ENCODE results near the gene KCNK10.

The KCNK10 gene

DNA sequence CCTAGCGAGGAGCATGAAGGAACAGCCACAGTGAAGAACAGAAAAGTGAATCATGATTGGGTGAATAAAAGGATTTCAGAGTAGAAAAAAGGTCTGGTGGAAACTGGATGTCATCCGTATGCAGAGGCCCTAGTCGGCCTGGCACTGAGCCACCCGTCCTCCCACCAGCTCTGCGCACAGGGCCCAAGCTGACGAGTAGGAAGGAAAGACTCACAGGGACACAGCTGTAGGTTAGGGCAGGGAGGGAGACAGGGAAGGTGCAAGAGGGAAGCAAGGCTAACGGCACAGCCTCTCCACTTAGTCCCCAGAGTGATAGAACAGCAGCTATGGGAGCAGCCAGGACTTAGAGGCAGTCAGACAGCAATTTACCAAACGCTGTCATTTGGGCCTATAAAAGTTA, 112.6 kb downstream of the KCNK10 start:
- no peaks in the 10 kb centered on the region for H3K36me3 Mint-ChIP-seq (ENCODE audit: low read depth)
- no peaks in the 10 kb centered on the region for H3K9me3 Mint-ChIP-seq

GRCh38 chr14:88209273-88209672, 113.8 kb downstream of the KCNK10 start:
- H3K4me1 Mint-ChIP-seq (ENCODE audit: low read depth), result no peaks in the 10 kb centered on the region
- H3K9me3 Mint-ChIP-seq, result no peaks in the 10 kb centered on the region
- peaks cover 6% of the 10 kb centered on the region for H3K27me3 Mint-ChIP-seq
- intact Hi-C loops (cut with micrococcal nuclease), result no loop called here
- H3K27ac Mint-ChIP-seq, result no peak overlapping the region
- H3K4me3 Mint-ChIP-seq, result no peak overlapping the region
- no peaks in the 10 kb centered on the region for H3K36me3 Mint-ChIP-seq (ENCODE audit: low read depth)

More for the DNA sequence above, 112.6 kb downstream of the KCNK10 start:
- no peak overlapping the region for H3K27ac Mint-ChIP-seq
- H3K4me3 Mint-ChIP-seq, result no peak overlapping the region
- intact Hi-C loops (cut with micrococcal nuclease), result no loop called here
- H3K27me3 Mint-ChIP-seq, result peaks cover 4% of the 10 kb centered on the region
- no peaks in the 10 kb centered on the region for H3K4me1 Mint-ChIP-seq (ENCODE audit: low read depth)

DNA sequence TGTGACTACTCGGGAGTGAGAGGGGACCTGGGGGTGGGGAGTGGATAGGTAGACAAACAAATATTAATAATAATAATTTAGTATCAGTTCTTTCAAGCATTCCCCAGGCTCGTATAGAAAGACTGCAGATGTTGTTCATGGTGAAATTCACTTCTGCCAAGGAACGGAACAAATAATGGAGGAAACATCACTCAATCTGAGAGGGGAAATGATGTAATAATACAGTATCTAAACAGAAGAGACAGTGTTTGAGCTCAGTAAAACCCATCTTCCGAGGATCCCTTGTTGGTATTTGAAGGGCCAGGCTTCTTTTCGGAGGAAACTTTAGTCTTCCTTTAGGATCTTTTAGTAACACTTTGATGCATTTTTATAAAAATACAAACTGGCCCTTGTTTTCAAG, 114.2 kb downstream of the KCNK10 start:
- no peak overlapping the region for H3K27ac Mint-ChIP-seq
- intact Hi-C loops (cut with micrococcal nuclease), result no loop called here
- H3K4me1 Mint-ChIP-seq (ENCODE audit: low read depth), result no peaks in the 10 kb centered on the region
- H3K36me3 Mint-ChIP-seq (ENCODE audit: low read depth), result no peaks in the 10 kb centered on the region
- H3K4me3 Mint-ChIP-seq, result no peak overlapping the region
- peaks cover 6% of the 10 kb centered on the region for H3K27me3 Mint-ChIP-seq
- no peaks in the 10 kb centered on the region for H3K9me3 Mint-ChIP-seq

DNA sequence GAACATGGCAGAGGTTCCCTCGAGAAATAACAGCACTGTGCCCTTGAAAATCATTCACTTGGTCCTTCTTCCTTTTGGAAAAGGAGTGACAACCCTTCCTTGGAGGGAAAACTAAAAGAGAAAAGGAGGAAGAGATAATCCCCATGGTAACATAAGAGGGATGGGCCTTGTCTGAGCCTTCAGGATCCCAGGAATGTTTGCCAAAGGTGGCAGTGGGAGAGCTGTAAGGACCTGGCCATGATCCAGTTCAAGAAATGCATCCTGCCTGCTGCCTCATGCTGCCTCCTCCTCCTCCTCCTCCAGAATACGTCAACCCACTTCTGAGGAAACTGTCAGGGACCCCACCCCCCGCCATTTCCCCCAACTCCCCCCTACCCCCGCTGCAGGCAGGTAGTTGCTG, 118.8 kb downstream of the KCNK10 start:
- Mint-ChIP-seq H3K36me3 (ENCODE audit: low read depth) (no peaks in the 10 kb centered on the region), H3K9me3 (no peaks in the 10 kb centered on the region), H3K27me3 (peaks cover 15% of the 10 kb centered on the region), H3K4me3 (no peak overlapping the region), H3K4me1 (ENCODE audit: low read depth) (no peaks in the 10 kb centered on the region), H3K27ac (no peak overlapping the region)
- intact Hi-C loops (cut with micrococcal nuclease), result no loop called here

- Mint-ChIP-seq H3K4me3 (no peak overlapping the region), H3K27ac (no peak overlapping the region), H3K36me3 (ENCODE audit: low read depth) (no peaks in the 10 kb centered on the region), H3K4me1 (ENCODE audit: low read depth) (no peaks in the 10 kb centered on the region), H3K9me3 (no peaks in the 10 kb centered on the region), H3K27me3 (peaks cover 17% of the 10 kb centered on the region)
- intact Hi-C loops (cut with micrococcal nuclease), result no loop called here
These were observed 119.8 kb downstream of the KCNK10 start for GRCh38 chr14:88203291-88203690.

DNA sequence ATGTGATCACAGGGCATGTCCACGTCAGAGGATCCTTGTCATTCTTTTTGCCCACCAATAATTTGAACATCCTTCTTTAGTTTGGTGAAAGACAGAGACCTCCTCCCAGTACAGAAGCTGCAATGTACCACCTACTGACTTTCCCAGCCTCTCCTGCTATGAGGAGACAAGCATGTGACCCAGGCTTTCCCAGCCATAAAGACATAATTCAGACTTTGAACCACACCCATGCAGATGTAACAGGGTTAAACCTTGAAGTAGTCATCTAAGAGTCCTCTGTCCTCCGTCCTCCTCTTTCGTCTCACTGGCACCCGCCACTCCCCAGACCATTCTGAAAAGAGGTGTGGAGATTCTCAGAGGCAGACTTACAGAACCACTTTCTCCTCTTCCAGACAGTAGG, 120.8 kb downstream of the KCNK10 start:
- Mint-ChIP-seq H3K4me1 (ENCODE audit: low read depth) (no peaks in the 10 kb centered on the region), H3K27me3 (peaks cover 20% of the 10 kb centered on the region), H3K27ac (no peak overlapping the region), H3K9me3 (no peaks in the 10 kb centered on the region), H3K4me3 (no peak overlapping the region), H3K36me3 (ENCODE audit: low read depth) (no peaks in the 10 kb centered on the region)
- intact Hi-C loops (cut with micrococcal nuclease), result no loop called here

DNA sequence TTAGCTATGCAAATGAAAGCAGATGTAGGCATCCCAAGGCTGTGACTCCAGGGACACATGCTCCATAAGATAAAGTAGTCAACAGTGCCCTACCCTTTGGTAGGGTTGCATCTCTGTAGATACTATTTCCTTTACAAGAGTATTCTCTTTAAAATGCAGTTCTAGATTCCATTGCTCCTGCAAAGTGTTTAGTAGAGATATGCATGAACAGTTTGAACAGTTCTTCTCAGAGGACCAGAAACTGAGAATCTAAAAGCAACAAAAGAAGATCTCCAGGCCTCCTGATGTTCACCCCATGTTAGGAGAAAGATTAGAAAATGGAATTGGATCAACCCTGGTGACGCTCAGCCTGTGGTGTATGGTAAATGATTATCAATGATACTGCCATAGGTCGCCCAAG, 121.2 kb downstream of the KCNK10 start:
- Mint-ChIP-seq H3K4me3 (no peak overlapping the region), H3K27ac (no peak overlapping the region), H3K36me3 (ENCODE audit: low read depth) (no peaks in the 10 kb centered on the region), H3K9me3 (no peaks in the 10 kb centered on the region), H3K27me3 (peaks cover 21% of the 10 kb centered on the region), H3K4me1 (ENCODE audit: low read depth) (no peaks in the 10 kb centered on the region)
- intact Hi-C loops (cut with micrococcal nuclease), result no loop called here

DNA sequence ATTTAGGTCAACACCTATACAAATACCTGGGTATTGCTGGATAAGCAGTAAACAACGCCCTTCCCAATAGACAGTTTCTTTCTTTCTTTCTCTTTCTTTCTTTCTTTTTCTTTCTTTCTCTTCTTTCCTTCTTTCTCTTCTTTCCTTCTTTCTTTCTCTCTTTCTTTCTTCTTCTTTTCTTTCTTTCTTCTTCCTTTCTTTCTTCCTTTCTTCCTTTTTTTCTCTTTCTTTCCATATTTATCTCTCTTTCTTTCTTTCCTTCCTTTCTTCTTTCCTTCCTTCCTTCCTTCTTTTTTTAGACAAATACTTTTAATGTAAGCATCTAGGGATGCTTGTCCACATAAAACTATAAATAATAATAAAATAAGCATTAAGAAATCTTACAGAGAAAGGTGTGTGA, 123.2 kb downstream of the KCNK10 start:
- Mint-ChIP-seq H3K27me3 (peaks cover 25% of the 10 kb centered on the region), H3K27ac (no peak overlapping the region), H3K4me1 (ENCODE audit: low read depth) (no peaks in the 10 kb centered on the region), H3K4me3 (no peak overlapping the region), H3K9me3 (no peaks in the 10 kb centered on the region), H3K36me3 (ENCODE audit: low read depth) (no peaks in the 10 kb centered on the region)
- intact Hi-C loops (cut with micrococcal nuclease), result no loop called here

GRCh38 chr14:88198446-88198845, 124.6 kb downstream of the KCNK10 start:
- Mint-ChIP-seq H3K4me3 (no peak overlapping the region), H3K27ac (no peak overlapping the region), H3K27me3 (peaks cover 27% of the 10 kb centered on the region), H3K4me1 (ENCODE audit: low read depth) (no peaks in the 10 kb centered on the region), H3K36me3 (ENCODE audit: low read depth) (no peaks in the 10 kb centered on the region), H3K9me3 (no peaks in the 10 kb centered on the region)
- intact Hi-C loops (cut with micrococcal nuclease), result no loop called here

DNA sequence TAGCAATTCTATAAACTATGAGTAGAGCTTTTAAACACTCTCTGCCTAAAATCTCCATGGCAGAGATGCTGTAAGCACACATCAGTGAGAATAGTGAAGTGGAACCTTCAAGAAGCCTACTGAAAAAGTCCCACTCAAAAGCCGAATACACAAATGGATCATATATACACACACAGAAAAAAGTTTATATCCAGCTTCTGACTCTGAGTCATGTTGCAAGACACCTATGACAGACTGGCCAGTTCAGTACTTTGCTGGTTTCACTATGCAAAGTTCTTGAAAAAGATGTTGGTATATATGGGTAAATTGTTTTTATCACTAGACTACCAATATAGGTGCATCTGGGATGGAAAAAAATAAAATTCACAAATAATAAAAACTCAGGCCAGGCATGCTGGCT, 126.1 kb downstream of the KCNK10 start:
- Mint-ChIP-seq H3K27me3 (peaks cover 24% of the 10 kb centered on the region), H3K4me1 (ENCODE audit: low read depth) (no peaks in the 10 kb centered on the region), H3K9me3 (no peaks in the 10 kb centered on the region), H3K27ac (no peak overlapping the region), H3K4me3 (no peak overlapping the region), H3K36me3 (ENCODE audit: low read depth) (no peaks in the 10 kb centered on the region)
- intact Hi-C loops (cut with micrococcal nuclease), result no loop called here

GRCh38 chr14:88196116-88196890, 126.8 kb downstream of the KCNK10 start:
- Mint-ChIP-seq H3K9me3 (no peaks in the 10 kb centered on the region), H3K27me3 (peaks cover 24% of the 10 kb centered on the region), H3K27ac (no peak overlapping the region), H3K4me1 (ENCODE audit: low read depth) (peaks cover 3% of the 10 kb centered on the region), H3K36me3 (ENCODE audit: low read depth) (no peaks in the 10 kb centered on the region), H3K4me3 (no peak overlapping the region)
- intact Hi-C loops (cut with micrococcal nuclease), result no loop called here

GRCh38 chr14:88195676-88196075, 127.4 kb downstream of the KCNK10 start:
- Mint-ChIP-seq H3K36me3 (ENCODE audit: low read depth) (no peaks in the 10 kb centered on the region), H3K9me3 (no peaks in the 10 kb centered on the region), H3K4me1 (ENCODE audit: low read depth) (peaks cover 4% of the 10 kb centered on the region), H3K27me3 (peaks cover 24% of the 10 kb centered on the region), H3K27ac (no peak overlapping the region), H3K4me3 (no peak overlapping the region)
- intact Hi-C loops (cut with micrococcal nuclease), result no loop called here

DNA sequence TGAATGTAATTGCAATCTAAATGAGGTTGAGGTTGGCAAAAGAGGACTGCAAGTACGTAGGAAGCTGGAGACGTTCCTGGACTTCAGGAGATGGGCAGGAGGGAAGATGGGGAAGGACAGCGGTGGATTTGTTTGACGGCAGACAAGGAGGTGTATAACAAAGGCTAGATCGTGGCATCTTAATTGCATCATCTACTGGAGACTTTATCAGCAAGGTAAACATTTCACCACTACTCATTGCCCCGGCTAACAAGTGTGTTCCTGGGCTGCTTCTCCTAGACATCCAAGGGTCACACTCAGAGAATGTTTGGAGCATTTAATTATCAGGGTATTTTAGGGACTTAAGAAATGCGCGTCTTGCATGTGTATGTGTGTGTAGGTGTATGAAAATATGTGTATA, 128.5 kb downstream of the KCNK10 start:
- no peaks in the 10 kb centered on the region for H3K9me3 Mint-ChIP-seq
- no peak overlapping the region for H3K4me3 Mint-ChIP-seq
- intact Hi-C loops (cut with micrococcal nuclease), result no loop called here
- H3K4me1 Mint-ChIP-seq (ENCODE audit: low read depth), result peaks cover 4% of the 10 kb centered on the region
- H3K36me3 Mint-ChIP-seq (ENCODE audit: low read depth), result no peaks in the 10 kb centered on the region
- peaks cover 20% of the 10 kb centered on the region for H3K27me3 Mint-ChIP-seq
- no peak overlapping the region for H3K27ac Mint-ChIP-seq

GRCh38 chr14:88191605-88192004, 131.5 kb downstream of the KCNK10 start:
- H3K4me3 Mint-ChIP-seq, result no peak overlapping the region
- no peaks in the 10 kb centered on the region for H3K9me3 Mint-ChIP-seq
- H3K36me3 Mint-ChIP-seq (ENCODE audit: low read depth), result no peaks in the 10 kb centered on the region
- H3K4me1 Mint-ChIP-seq (ENCODE audit: low read depth), result peaks cover 10% of the 10 kb centered on the region
- intact Hi-C loops (cut with micrococcal nuclease), result no loop called here
- peaks cover 12% of the 10 kb centered on the region for H3K27me3 Mint-ChIP-seq
- H3K27ac Mint-ChIP-seq, result no peak overlapping the region

Measured in dendritic cell treated with granulocyte-macrophage colony-stimulating factor and Interleukin-4, amounts not matched to agents 40 ng/mL and 50 ng/mL, for 4 days (primary cell).